Vagina (tissue), 2 donors: Measurements from ENCODE around the gene TARDBP. TPM values are rescaled to one million over a fixed set of nuclear protein-coding genes. Genes with fewer than 3 reads are reported as not detected.

Experiments
- DNase-seq, 2 donors: peaks; one replicate each; pipeline ENCODE4 v3.0.0-alpha.2; 2017; ENCODE audit errors: extremely low spot score in 2 of 2
- H3K27ac ChIP-seq: fragments of 200-600 bp; sonication (generic); one replicate; pipeline ENCODE4 v1.5.1; 2019
- H3K27me3 ChIP-seq: fragments of 200-600 bp; sonication (generic); one replicate; pipeline ENCODE4 v1.5.1; 2019
- H3K36me3 ChIP-seq, 2 donors: fragments of 200-600 bp; sonication (generic); one replicate each; pipeline ENCODE4 v1.5.1; 2017 to 2019
- H3K4me1 ChIP-seq: fragments of 200-600 bp; sonication (generic); one replicate; pipeline ENCODE4 v1.5.1; 2019
- H3K4me3 ChIP-seq, 2 donors: fragments of 200-600 bp; sonication (generic); 1 replicate in 1 of 2; 2 replicates in 1 of 2; pipeline ENCODE4 v1.5.1; 2016 to 2019
- H3K9me3 ChIP-seq: fragments of 200-600 bp; sonication (generic); one replicate; pipeline ENCODE4 v1.5.1; 2019
- POLR2A ChIP-seq, 2 donors: fragments of 450-650 bp; IDR thresholded peaks; one replicate each; pipeline ENCODE4 v1.6.1; 2017; ENCODE audit warnings: antibody characterized with exemption in 2 of 2, mild to moderate bottlenecking in 2 of 2, moderate library complexity in 2 of 2
- POLR2AphosphoS5 ChIP-seq, 2 donors: sonication (generic); formaldehyde crosslinking; IDR thresholded peaks; one replicate each; pipeline ENCODE4 v1.9.0; 2017; ENCODE audit warnings: antibody characterized with exemption in 2 of 2, mild to moderate bottlenecking in 2 of 2, low read depth in 1 of 2; ENCODE audit not compliant: insufficient read depth in 1 of 2
- intact Hi-C: fragments of 100-400 bp; cut with DNase I; formaldehyde crosslinking; loops from one replicate; pipeline ENCODE4 v1.15.1; 2023
- total RNA-seq: library from RNA; depleted of rRNA; stranded (reverse); fragments of >200 nt; gene quantifications from one replicate; pipeline ENCODE4 v1.2.3, GENCODE V29; 2016
- TF ChIP-seq, protein P1 (sequence below), 3 experiments: fragments of 450-650 bp in 2 of 3; fragments of 200-600 bp in 1 of 3; sonication (generic) in 1 of 3; IDR thresholded peaks; one replicate each; pipeline ENCODE4 v1.5.1; 2017 to 2019; ENCODE audit warnings: antibody characterized with exemption in 3 of 3, mild to moderate bottlenecking in 2 of 3, moderate library complexity in 2 of 3

TARDBP gene
- total RNA-seq, 1 donor from 2014 or later = 213 TPM

DNA sequence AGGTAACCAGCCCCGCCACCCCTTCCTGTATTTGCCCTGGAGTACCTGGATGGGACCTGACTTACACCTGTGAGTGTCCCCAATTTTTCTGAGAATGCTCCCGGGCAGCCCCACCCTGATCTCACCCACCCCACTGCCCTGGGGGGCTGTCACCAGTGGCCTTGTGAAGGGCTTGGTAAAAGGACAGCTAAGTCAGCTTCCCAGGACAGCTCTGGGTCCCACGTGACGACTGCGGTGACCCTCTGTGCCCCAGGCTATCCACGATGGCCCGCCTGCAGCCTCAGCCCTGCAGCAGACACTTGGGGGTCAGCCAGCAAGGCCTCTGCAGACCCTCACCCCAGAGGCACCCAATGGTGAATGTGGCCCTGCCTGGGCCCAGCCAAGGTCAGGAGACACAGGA, 41.7 kb downstream of the TARDBP start:
- intact Hi-C loops = no loop called here
- TF ChIP-seq, protein P1, sequence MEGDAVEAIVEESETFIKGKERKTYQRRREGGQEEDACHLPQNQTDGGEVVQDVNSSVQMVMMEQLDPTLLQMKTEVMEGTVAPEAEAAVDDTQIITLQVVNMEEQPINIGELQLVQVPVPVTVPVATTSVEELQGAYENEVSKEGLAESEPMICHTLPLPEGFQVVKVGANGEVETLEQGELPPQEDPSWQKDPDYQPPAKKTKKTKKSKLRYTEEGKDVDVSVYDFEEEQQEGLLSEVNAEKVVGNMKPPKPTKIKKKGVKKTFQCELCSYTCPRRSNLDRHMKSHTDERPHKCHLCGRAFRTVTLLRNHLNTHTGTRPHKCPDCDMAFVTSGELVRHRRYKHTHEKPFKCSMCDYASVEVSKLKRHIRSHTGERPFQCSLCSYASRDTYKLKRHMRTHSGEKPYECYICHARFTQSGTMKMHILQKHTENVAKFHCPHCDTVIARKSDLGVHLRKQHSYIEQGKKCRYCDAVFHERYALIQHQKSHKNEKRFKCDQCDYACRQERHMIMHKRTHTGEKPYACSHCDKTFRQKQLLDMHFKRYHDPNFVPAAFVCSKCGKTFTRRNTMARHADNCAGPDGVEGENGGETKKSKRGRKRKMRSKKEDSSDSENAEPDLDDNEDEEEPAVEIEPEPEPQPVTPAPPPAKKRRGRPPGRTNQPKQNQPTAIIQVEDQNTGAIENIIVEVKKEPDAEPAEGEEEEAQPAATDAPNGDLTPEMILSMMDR (IDR thresholded peaks at IDR 0.05) = no peak
- no peak for TF ChIP-seq POLR2AphosphoS5 (IDR thresholded peaks at IDR 0.05; ENCODE audit: insufficient read depth in 1 of 2, low read depth in 1 of 2)
- TF ChIP-seq POLR2A (IDR thresholded peaks at IDR 0.05) = no peak

DNA sequence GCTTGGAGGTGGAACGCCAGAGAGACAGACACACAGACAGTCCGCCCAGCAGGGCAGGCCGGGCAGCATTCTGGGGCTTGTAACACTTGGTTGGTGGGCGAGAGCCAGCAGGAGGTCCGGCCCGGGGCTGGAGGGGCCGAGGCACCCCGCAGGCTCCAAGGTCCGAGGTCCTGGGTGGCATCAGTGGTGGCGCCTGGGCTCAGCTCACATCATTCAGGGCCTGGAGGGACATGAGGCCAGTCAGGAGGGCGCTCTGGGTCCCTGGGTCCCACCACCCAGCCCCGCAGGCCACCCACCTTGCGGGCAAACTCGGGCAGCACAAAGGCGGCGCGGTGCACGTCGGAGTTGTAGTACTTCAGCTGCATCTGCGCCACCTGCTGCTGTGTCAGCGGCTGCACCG, 42.2 kb downstream of the TARDBP start:
- Histone ChIP-seq H3K4me1 (peaks cover 13% of the 10 kb centered on the region), H3K27me3 (no peaks in the 10 kb centered on the region), H3K27ac (no peak overlapping the region), H3K36me3 (peaks cover 0 to 21% of the 10 kb centered on the region in 2 donors), H3K4me3 (no peak overlapping the region), H3K9me3 (no peaks in the 10 kb centered on the region)
- intact Hi-C loops = no loop called here
- TF ChIP-seq POLR2AphosphoS5 (IDR thresholded peaks at IDR 0.05; ENCODE audit: insufficient read depth in 1 of 2, low read depth in 1 of 2) (no peak), POLR2A (IDR thresholded peaks at IDR 0.05) (no peak)
- TF ChIP-seq, protein P1 (IDR thresholded peaks at IDR 0.05) = no peak
- no peak for DNase-seq

More for the DNA sequence above, 41.7 kb downstream of the TARDBP start:
- DNase-seq = no peak
- Histone ChIP-seq H3K36me3 (peaks cover 0 to 21% of the 10 kb centered on the region in 2 donors), H3K4me3 (no peak overlapping the region), H3K27me3 (no peaks in the 10 kb centered on the region), H3K4me1 (peaks cover 9% of the 10 kb centered on the region), H3K9me3 (no peaks in the 10 kb centered on the region), H3K27ac (no peak overlapping the region)

DNA sequence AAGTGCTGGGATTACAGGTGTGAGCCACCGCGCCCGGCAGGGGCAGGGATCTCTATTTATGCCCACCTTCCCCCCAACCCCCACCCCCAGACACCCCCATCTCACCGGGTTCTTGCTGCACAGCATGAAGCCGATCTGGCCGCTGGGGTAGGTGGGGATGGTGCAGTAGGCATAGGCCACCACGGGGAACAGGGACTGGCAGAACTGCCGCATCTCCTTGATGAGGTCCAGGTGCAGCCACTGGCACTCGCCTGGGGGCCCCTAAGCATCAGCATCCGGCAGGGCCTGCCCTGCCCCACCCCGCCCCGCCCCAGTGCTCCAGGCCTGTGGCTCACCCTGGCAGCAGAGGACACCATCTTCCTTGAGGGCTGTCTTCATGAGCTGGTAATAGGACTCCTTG, 43.2 kb downstream of the TARDBP start:
- intact Hi-C loops = no loop called here
- H3K36me3 ChIP-seq = peaks cover 0 to 21% of the 10 kb centered on the region in 2 donors
- no peak overlapping the region for H3K27ac ChIP-seq
- DNase-seq = no peak
- no peak overlapping the region for H3K4me3 ChIP-seq
- no peaks in the 10 kb centered on the region for H3K27me3 ChIP-seq
- no peaks in the 10 kb centered on the region for H3K9me3 ChIP-seq
- TF ChIP-seq POLR2A (IDR thresholded peaks at IDR 0.05) (no peak), POLR2AphosphoS5 (IDR thresholded peaks at IDR 0.05; ENCODE audit: insufficient read depth in 1 of 2, low read depth in 1 of 2) (no peak)
- TF ChIP-seq, protein P1 (IDR thresholded peaks at IDR 0.05) = no peak
- peaks cover 17% of the 10 kb centered on the region for H3K4me1 ChIP-seq

DNA sequence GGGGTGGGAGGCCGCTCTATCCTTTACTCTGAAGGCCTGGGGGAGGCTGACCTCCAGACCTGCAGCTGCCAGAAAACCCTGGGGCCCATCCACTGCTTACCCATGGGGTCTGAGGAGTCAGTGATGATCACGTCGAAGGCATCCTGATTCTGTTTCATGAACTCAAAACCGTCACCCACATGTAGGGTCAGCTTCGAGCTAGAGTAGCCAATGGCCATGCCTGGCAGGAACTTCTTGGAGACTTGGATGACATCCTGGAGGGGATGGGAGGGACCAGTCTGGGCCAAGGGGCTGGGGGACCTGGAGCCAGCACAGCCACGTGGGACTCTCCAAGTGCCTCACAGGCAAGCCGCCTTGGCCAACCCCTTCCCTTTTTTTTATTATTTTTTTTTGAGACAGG, 44.0 kb downstream of the TARDBP start:
- no peak for TF ChIP-seq POLR2AphosphoS5 (IDR thresholded peaks at IDR 0.05; ENCODE audit: insufficient read depth in 1 of 2, low read depth in 1 of 2)
- TF ChIP-seq POLR2A (IDR thresholded peaks at IDR 0.05) = no peak
- TF ChIP-seq, protein P1 (IDR thresholded peaks at IDR 0.05) = no peak
- H3K27me3 ChIP-seq = no peaks in the 10 kb centered on the region
- H3K27ac ChIP-seq = no peak overlapping the region
- H3K4me3 ChIP-seq = no peak overlapping the region
- no peaks in the 10 kb centered on the region for H3K9me3 ChIP-seq
- intact Hi-C loops = no loop called here
- H3K4me1 ChIP-seq = peaks cover 25% of the 10 kb centered on the region
- peaks cover 0 to 21% of the 10 kb centered on the region in 2 donors for H3K36me3 ChIP-seq
- no peak for DNase-seq

DNA sequence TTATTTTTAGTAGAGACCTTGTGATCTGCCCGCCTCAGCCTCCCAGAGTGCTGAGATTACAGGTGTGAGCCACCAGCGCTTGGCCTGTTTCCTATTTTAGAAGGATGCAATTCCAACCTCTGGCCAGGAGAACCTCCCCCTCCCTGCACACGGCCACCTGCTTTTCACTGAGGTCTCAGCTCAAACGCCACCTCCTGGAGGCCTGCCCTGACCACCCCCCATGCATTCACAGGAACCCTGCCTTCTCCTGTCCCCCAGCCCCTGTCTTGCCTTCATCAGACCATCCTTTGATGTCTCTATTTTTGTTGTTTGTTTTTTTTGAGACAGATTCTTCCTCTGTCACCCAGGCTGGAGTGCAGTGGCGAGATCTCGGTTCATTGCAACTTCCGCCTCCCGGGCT, 45.0 kb downstream of the TARDBP start:
- no peaks in the 10 kb centered on the region for H3K9me3 ChIP-seq
- H3K27ac ChIP-seq = no peak overlapping the region
- H3K27me3 ChIP-seq = no peaks in the 10 kb centered on the region
- TF ChIP-seq POLR2AphosphoS5 (IDR thresholded peaks at IDR 0.05; ENCODE audit: insufficient read depth in 1 of 2, low read depth in 1 of 2) (no peak), POLR2A (IDR thresholded peaks at IDR 0.05) (no peak)
- TF ChIP-seq, protein P1 (IDR thresholded peaks at IDR 0.05) = no peak
- intact Hi-C loops = no loop called here
- peaks cover 0 to 21% of the 10 kb centered on the region in 2 donors for H3K36me3 ChIP-seq
- no peak overlapping the region for H3K4me3 ChIP-seq
- H3K4me1 ChIP-seq = peaks cover 26% of the 10 kb centered on the region
- no peak for DNase-seq
